CD4-positive, alpha-beta memory T cell (primary cell): Measurements from ENCODE around the gene ADAM10. TPM values are rescaled to one million over a fixed set of nuclear protein-coding genes. Genes with fewer than 3 reads are reported as not detected.

Experiments
- CTCF ChIA-PET: fragments of 350-600 bp; sonication (Branson Sonifier 250); formaldehyde crosslinking; loops from one replicate; lab custom pipeline; 2021; ENCODE audit warnings: inconsistent platforms; ENCODE audit not compliant: partially characterized antibody; lab: Charles Lee
- POLR2A ChIA-PET: fragments of 350-600 bp; sonication (Branson Sonifier 250); formaldehyde crosslinking; loops from one replicate; lab custom pipeline; 2021; ENCODE audit not compliant: partially characterized antibody; lab: Charles Lee
- DNase-seq, 5 donors: peaks; one replicate each; pipeline versions ENCODE4 v3.0.0 to v3.0.0-alpha.2; 2020 to 2022; ENCODE audit warnings: mixed read lengths in 1 of 5
- H3K27ac ChIP-seq: one replicate; pipeline ENCODE4 v1.7.0; 2013; ENCODE audit warnings: low read depth, low read length
- H3K27me3 ChIP-seq: 2 replicates; pipeline ENCODE4 v1.7.0; 2013; ENCODE audit warnings: mild to moderate bottlenecking, low read length, moderate library complexity; ENCODE audit not compliant: insufficient read depth
- H3K36me3 ChIP-seq: 2 replicates; pipeline ENCODE4 v1.7.0; 2013; ENCODE audit warnings: mild to moderate bottlenecking, low read length, moderate library complexity; ENCODE audit not compliant: insufficient read depth
- H3K4me1 ChIP-seq: 2 replicates; pipeline ENCODE4 v1.7.0; 2013; ENCODE audit warnings: mild to moderate bottlenecking, low read length, moderate library complexity; ENCODE audit not compliant: insufficient read depth
- H3K4me3 ChIP-seq, 2 donors: one replicate each; pipeline ENCODE4 v1.7.0; 2013; ENCODE audit warnings: low read length in 2 of 2, mild to moderate bottlenecking in 1 of 2
- H3K9me3 ChIP-seq, 2 donors: one replicate each; pipeline ENCODE4 v1.7.0; 2013; ENCODE audit warnings: low read length in 2 of 2, control low read depth in 1 of 2; ENCODE audit not compliant: control insufficient read depth in 1 of 2
- H3K27ac Mint-ChIP-seq, 7 donors: one replicate each; pipeline ENCODE4 v1.8.0; 2020 to 2021; ENCODE audit warnings: mixed read lengths in 7 of 7, mild to moderate bottlenecking in 6 of 7, inconsistent platforms in 3 of 7, moderate library complexity in 3 of 7
- H3K27me3 Mint-ChIP-seq, 2 donors: one replicate each; pipeline ENCODE4 v1.8.0; 2020 to 2021; ENCODE audit warnings: mixed read lengths in 2 of 2
- H3K36me3 Mint-ChIP-seq, 2 donors: one replicate each; pipeline ENCODE4 v1.8.0; 2020 to 2021; ENCODE audit warnings: mixed read lengths in 2 of 2, inconsistent platforms in 1 of 2, mild to moderate bottlenecking in 1 of 2
- H3K4me1 Mint-ChIP-seq, 4 donors: one replicate each; pipeline ENCODE4 v1.8.0; 2020 to 2021; ENCODE audit warnings: mixed read lengths in 4 of 4, mild to moderate bottlenecking in 1 of 4
- H3K4me3 Mint-ChIP-seq, 8 donors: one replicate each; pipeline ENCODE4 v1.8.0; 2020 to 2021; ENCODE audit warnings: mixed read lengths in 8 of 8, mild to moderate bottlenecking in 7 of 8, moderate library complexity in 6 of 8, inconsistent platforms in 3 of 8
- H3K9me3 Mint-ChIP-seq, 8 donors: one replicate each; pipeline ENCODE4 v1.8.0; 2020 to 2021; ENCODE audit warnings: mixed read lengths in 8 of 8, mild to moderate bottlenecking in 5 of 8, inconsistent platforms in 3 of 8, moderate library complexity in 1 of 8
- intact Hi-C: fragments of 100-400 bp; cut with micrococcal nuclease; formaldehyde crosslinking; loops from one replicate; pipeline ENCODE4 v1.15.1; 2023
- polyA plus RNA-seq, 2 donors: library from polyadenylated mRNA; unstranded; fragments of 300-500 nt; fragmentation: Illumina TruSeq; gene quantifications; one replicate each; pipeline ENCODE4 v1.2.3, GENCODE V29; 2021
- total RNA-seq, 2 experiments: library from RNA; stranded (reverse); gene quantifications; one replicate each; pipeline ENCODE4 v1.2.3, GENCODE V29; 2021

Gene ADAM10
- total and polyA plus RNA-seq, 4 experiments from 2014 or later = 129 to 258 (median 135) TPM

DNA sequence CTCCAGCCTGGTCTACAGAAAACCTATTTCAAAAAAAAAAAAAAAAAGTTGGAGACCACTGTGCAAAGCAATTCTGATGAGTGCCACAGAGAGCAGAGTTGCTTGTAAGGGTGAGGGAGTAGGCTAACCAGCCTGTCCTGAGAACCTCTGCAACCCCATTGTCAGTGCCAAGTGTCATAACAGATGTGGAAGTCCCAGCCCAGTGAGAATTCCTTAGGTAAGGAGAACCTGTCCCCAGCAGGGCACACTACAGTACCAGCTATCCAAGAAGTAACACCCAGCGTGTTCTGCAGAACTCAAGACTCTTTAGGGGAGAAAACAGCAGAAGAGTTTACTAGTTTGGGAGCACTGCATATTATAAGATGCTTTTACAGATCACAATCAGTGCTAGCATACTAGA lies 161.4 kb downstream of the ADAM10 start:
- Mint-ChIP-seq H3K9me3 (peaks cover 0 to 15% (median 6%) of the 10 kb centered on the region in 8 donors), H3K27me3 (peaks cover 2 to 3% of the 10 kb centered on the region in 2 donors), H3K36me3 (peaks cover 3 to 7% of the 10 kb centered on the region in 2 donors), H3K27ac (no peak overlapping the region), H3K4me1 (peaks cover 5 to 11% (median 9%) of the 10 kb centered on the region in 4 donors), H3K4me3 (no peak overlapping the region)
- no peak overlapping the region for H3K4me3 ChIP-seq
- CTCF ChIA-PET = interaction anchor here (0.7 to 0.9 kb wide), 2 partner anchors 13 to 184 kb away, joined by 3 to 4 read pairs; no protein-coding TSS in a partner anchor
- no peaks in the 10 kb centered on the region for H3K36me3 ChIP-seq
- POLR2A ChIA-PET = interaction anchor here (0.7 kb wide), 1 partner anchor 112 kb away, joined by 3 read pairs; no protein-coding TSS in a partner anchor
- intact Hi-C loops = no loop called here
- peaks cover 12% of the 10 kb centered on the region for H3K4me1 ChIP-seq
- no peak for DNase-seq
- no peaks in the 10 kb centered on the region for H3K9me3 ChIP-seq
- H3K27me3 ChIP-seq = no peaks in the 10 kb centered on the region
- no peak overlapping the region for H3K27ac ChIP-seq

DNA sequence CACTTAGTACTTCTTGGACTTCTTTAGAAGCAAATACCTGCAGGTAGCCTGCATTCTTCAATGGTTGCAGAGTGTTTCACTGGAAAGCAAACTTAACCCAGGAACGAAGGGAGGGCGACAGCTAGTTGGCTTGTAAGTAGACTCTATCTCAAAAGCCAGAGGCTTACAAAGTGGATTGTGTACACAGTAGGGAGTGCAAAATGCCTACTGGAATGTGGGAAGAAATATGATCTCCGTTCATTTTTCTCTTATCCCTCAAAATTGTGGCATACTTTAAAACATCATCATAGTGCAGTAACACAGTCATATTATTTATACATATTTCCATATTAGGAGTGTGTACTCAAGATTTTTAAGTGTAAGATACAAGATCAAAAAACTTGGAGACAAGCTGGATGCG lies 162.0 kb downstream of the ADAM10 start:
- POLR2A ChIA-PET = interaction anchor here (0.7 kb wide), 1 partner anchor 112 kb away, joined by 3 read pairs; no protein-coding TSS in a partner anchor

DNA sequence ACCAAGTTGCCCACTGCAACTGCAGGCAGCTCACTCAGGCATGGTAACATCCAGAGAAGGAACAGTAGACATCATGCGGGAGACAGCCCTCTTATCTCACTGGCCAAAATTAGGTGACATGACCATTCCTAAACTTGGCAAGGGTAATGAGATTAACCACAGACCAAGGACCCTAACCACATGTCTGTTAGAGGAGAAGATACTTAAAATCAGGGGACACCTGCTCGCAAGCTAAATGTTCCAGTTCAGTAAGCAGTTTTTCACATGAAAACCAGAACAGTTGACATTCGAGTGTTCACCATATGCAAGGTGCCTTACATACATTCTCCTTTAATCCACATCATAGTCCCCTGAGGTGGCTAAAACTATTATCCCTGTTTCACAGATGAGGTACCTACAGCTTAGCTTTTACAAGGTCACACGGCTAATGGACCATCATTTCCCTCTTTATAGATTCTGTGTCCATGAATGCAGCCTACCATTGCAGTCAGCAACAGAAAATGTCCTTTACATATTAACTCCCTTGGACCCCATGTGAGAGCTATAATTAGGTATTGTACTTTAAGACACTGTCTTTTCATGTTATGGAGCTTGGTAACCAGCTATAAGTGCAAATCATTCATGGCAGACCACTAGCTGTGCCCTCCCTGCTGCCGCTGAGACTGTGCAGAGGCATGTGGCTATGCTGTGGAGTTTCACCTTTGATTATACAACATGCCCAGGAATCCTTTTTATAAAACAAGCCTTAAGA lies 163.6 kb downstream of the ADAM10 start:
- POLR2A ChIA-PET = no interaction called here
- peaks cover 3 to 5% of the 10 kb centered on the region in 2 donors for H3K27me3 Mint-ChIP-seq
- peaks cover 0 to 20% (median 8%) of the 10 kb centered on the region in 8 donors for H3K9me3 Mint-ChIP-seq
- peaks cover 0 to 6% of the 10 kb centered on the region in 2 donors for H3K36me3 Mint-ChIP-seq
- intact Hi-C loops = no loop called here
- peaks cover 5 to 11% (median 9%) of the 10 kb centered on the region in 4 donors for H3K4me1 Mint-ChIP-seq
- H3K27me3 ChIP-seq = no peaks in the 10 kb centered on the region
- CTCF ChIA-PET = interaction anchor here (1.4 kb wide), 1 partner anchor 42 kb away, joined by 3 read pairs; no protein-coding TSS in a partner anchor
- H3K4me3 Mint-ChIP-seq = peak overlapping the region in 1 of 8 donors; percentile 3
- no peaks in the 10 kb centered on the region for H3K36me3 ChIP-seq
- DNase-seq = no peak
- H3K4me3 ChIP-seq = no peak overlapping the region
- H3K4me1 ChIP-seq = peaks cover 12% of the 10 kb centered on the region
- peak overlapping the region in 3 of 7 donors; percentile 50 to 68 (median 58) for H3K27ac Mint-ChIP-seq
- H3K9me3 ChIP-seq = no peaks in the 10 kb centered on the region
- no peak overlapping the region for H3K27ac ChIP-seq

More for the DNA sequence above, 162.0 kb downstream of the ADAM10 start:
- H3K27me3 Mint-ChIP-seq = peaks cover 2 to 3% of the 10 kb centered on the region in 2 donors
- Histone ChIP-seq H3K9me3 (no peaks in the 10 kb centered on the region), H3K36me3 (no peaks in the 10 kb centered on the region), H3K4me3 (no peak overlapping the region), H3K27ac (no peak overlapping the region), H3K4me1 (peaks cover 12% of the 10 kb centered on the region), H3K27me3 (no peaks in the 10 kb centered on the region)
- H3K27ac Mint-ChIP-seq = no peak overlapping the region
- peaks cover 0 to 20% (median 8%) of the 10 kb centered on the region in 8 donors for H3K9me3 Mint-ChIP-seq
- DNase-seq = no peak
- intact Hi-C loops = no loop called here
- CTCF ChIA-PET = no interaction called here
- H3K36me3 Mint-ChIP-seq = peaks cover 3 to 7% of the 10 kb centered on the region in 2 donors
- H3K4me1 Mint-ChIP-seq = peaks cover 5 to 11% (median 9%) of the 10 kb centered on the region in 4 donors
- H3K4me3 Mint-ChIP-seq = no peak overlapping the region

DNA sequence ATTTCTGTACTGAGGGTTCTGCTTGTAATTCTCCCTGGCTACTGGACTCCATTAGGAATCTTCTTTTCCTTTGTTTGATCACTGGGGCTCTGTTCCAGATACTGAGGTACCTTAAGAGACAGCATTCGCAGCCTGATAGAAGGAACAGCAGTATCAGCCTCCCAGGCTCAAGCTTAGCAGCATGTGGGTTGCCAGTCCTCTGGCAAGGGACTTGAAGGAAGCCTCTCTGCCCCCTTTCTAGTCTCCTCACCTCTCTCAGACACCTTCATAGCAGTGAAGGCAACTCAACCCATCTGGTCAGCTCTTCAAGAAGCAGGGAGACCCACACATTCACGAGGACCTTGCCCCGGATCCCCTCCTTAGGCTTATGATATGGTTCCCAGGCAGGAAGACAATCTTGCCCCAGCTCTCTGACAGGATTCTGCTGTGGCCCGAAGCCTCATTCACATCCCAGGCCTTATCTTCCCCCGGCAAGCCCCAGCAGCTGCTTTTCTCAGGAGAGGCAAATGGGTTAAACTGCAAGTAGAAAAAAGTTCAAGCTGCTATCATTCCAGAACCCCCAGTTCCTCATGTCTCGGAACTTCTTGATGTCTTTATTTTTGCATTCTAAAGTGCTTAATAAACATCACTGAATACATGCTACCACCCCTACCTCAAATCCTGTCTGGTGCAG lies 164.6 kb downstream of the ADAM10 start:
- Mint-ChIP-seq H3K4me3 (peak overlapping the region in 1 of 8 donors; percentile 5), H3K27ac (peak overlapping the region in 2 of 7 donors; percentile 11 to 34)
- CTCF ChIA-PET = interaction anchor here (1.1 to 1.4 kb wide), 2 partner anchors 43 to 357 kb away, joined by 3 read pairs; no protein-coding TSS in a partner anchor

DNA sequence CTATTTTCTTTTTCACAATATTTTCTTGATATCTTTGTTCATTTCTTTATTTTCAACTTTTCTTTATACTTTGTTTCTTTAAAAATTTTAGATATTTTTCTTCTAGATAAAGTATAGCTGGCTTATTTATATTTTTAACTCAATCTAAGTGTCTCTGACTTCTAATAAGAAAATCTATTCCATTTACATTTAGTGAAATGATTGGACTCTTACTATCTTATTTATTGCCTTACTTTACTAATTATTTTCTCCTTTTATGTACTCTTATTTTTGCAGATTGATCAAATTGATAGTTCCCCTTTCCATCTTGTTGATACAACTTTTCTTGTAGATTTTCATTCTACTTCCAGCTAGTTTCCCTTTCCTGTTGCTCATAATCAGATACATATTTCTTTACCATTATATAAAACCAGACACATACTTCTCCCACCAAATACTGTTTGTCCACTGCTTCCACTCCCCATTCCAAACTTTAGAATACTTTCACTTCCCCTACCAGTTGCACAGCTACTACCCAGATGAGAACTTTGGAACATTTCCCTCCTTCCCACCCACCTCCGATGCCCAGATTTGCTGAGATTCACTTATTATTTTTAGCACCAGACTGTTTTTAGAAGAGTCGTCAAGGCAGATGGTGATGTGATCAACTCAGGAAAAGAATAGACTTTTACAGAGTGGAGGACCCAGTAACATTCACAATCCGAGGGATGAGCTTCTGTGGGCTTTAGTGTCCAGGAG lies 166.2 kb downstream of the ADAM10 start:
- Mint-ChIP-seq H3K27ac (peak overlapping the region in 1 of 7 donors; percentile 52), H3K9me3 (peaks cover 0 to 20% (median 8%) of the 10 kb centered on the region in 8 donors), H3K27me3 (peaks cover 3 to 5% of the 10 kb centered on the region in 2 donors), H3K36me3 (peaks cover 0 to 5% of the 10 kb centered on the region in 2 donors), H3K4me3 (no peak overlapping the region), H3K4me1 (peaks cover 4 to 11% (median 5%) of the 10 kb centered on the region in 4 donors)
- Histone ChIP-seq H3K36me3 (no peaks in the 10 kb centered on the region), H3K4me3 (no peak overlapping the region), H3K4me1 (peaks cover 12% of the 10 kb centered on the region), H3K9me3 (no peaks in the 10 kb centered on the region), H3K27ac (no peak overlapping the region), H3K27me3 (no peaks in the 10 kb centered on the region)
- intact Hi-C loops = no loop called here
- CTCF ChIA-PET = no interaction called here
- DNase-seq = no peak
- POLR2A ChIA-PET = interaction anchor here (0.8 to 1.1 kb wide), 2 partner anchors 15 to 32 kb away, joined by 3 read pairs; no protein-coding TSS in a partner anchor

More for the DNA sequence above, 164.6 kb downstream of the ADAM10 start:
- Mint-ChIP-seq H3K36me3 (peaks cover 0 to 5% of the 10 kb centered on the region in 2 donors), H3K9me3 (peaks cover 0 to 20% (median 8%) of the 10 kb centered on the region in 8 donors), H3K27me3 (peaks cover 3 to 5% of the 10 kb centered on the region in 2 donors), H3K4me1 (peaks cover 4 to 11% (median 5%) of the 10 kb centered on the region in 4 donors)
- H3K4me1 ChIP-seq = peaks cover 12% of the 10 kb centered on the region
- no peak overlapping the region for H3K4me3 ChIP-seq
- H3K27me3 ChIP-seq = no peaks in the 10 kb centered on the region
- intact Hi-C loops = no loop called here
- no peaks in the 10 kb centered on the region for H3K9me3 ChIP-seq
- no peak overlapping the region for H3K27ac ChIP-seq
- POLR2A ChIA-PET = interaction anchor here (1.1 kb wide), 1 partner anchor 16 kb away, joined by 3 read pairs; no protein-coding TSS in a partner anchor
- no peaks in the 10 kb centered on the region for H3K36me3 ChIP-seq
- DNase-seq = no peak

DNA sequence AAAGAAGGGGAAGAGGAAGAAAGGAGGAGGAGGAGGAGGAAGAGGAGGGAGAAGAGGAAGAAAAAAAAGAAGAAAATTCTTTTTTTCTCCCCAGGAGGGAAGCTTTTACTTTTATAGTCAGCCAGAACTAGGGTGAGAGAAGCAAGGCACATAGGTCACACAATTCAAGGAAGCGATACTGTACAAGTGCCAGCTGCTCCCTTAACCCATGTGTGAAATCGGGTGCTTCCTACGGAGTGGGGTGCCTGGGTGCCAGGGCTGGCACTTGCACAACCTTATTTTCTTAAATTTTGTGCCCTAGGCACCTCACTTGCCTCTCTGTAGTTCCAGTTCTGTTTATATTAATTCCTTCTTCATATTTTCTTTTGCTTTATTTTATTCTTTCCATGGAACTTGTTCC lies 167.3 kb downstream of the ADAM10 start:
- H3K27ac Mint-ChIP-seq = no peak overlapping the region
- Histone ChIP-seq H3K27ac (no peak overlapping the region), H3K27me3 (no peaks in the 10 kb centered on the region), H3K4me1 (peaks cover 12% of the 10 kb centered on the region), H3K36me3 (no peaks in the 10 kb centered on the region), H3K4me3 (no peak overlapping the region), H3K9me3 (no peaks in the 10 kb centered on the region)
- H3K4me3 Mint-ChIP-seq = no peak overlapping the region
- CTCF ChIA-PET = no interaction called here
- peaks cover 0 to 5% of the 10 kb centered on the region in 2 donors for H3K36me3 Mint-ChIP-seq
- H3K9me3 Mint-ChIP-seq = peaks cover 0 to 24% (median 8%) of the 10 kb centered on the region in 8 donors
- peaks cover 3 to 5% of the 10 kb centered on the region in 2 donors for H3K27me3 Mint-ChIP-seq
- peaks cover 4 to 11% (median 5%) of the 10 kb centered on the region in 4 donors for H3K4me1 Mint-ChIP-seq
- intact Hi-C loops = no loop called here
- POLR2A ChIA-PET = no interaction called here
- DNase-seq = no peak
